Activated CD4-positive, alpha-beta T cell treated with anti-CD3 and anti-CD28 coated beads, Interleukin-2, Interleukin-6, amounts not matched to agents 100 ng/mL and 50 ng/mL, durations not matched to agents 16 hours and 8 hours (primary cell): ENCODE measurements around the gene SLC6A9.
A peak's percentile ranks its signal among the peaks of the same experiment; 100 is the strongest.

ENCODE experiments used
- DNase-seq: peaks from one replicate; pipeline ENCODE4 v3.0.0-alpha.2; 2020

SLC6A9 gene

DNA sequence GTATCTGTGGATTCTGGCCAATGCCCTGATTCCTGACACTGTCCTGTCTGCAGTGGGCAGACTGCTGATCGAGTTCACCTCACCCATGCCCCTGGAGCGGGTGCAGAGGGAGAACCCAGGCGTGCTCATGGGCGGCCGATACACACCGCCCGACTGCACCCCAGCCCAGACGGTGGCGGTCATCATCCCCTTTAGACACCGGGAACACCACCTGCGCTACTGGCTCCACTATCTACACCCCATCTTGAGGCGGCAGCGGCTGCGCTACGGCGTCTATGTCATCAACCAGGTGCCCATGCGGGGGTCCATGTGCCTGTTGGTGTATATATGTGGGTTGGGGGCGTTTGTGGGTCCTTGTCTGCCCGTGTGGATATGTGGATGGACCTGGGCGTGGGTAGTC lies 49.6 kb downstream of the SLC6A9 start:
- DNase-seq, result no peak

GRCh38 chr1:43981135-43981491 lies 50.1 kb downstream of the SLC6A9 start:
- no peak for DNase-seq

DNA sequence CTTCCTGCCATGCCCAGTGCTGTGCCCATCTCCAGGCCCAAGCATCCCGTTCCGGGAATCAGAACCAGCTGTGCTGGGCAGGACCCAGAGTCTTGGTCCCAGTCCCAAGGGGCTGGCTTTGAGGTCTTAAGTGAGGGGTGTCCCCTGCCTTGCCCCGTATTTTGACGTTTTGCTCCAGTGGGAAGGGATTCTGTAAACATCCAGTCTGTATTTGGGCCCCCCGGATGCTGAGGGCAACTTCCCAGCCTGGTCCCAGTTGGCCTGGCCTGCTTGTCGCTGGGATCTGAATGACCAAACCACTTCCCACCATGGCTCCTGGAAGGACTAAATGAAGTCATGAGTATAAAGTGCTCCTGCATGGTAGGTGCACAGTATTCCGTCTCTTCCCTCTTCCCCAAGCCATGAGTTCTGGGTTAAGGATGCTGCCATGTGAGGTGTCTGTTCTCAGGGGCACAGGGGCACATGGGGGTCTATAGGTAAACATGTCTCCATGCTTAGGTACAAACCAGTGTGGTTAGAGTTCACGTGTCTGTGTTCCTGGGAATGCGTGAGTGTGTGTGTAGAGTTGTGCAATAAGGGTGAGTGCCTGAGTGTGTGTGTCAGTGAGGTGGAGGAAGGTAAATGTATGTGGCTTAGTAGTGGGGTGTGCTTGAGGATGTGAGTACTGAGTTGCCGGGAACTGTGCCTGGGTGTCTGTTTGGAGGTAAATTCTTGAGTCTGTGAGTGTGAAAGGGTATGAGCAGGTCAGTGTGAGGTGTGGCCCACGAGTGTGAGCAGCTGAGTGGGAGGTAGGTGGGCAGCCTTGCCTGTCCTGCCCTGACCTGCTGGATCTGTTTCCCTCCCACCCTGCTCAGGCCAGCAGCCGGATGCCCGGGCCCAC lies 50.8 kb downstream of the SLC6A9 start:
- DNase-seq, result no peak

DNA sequence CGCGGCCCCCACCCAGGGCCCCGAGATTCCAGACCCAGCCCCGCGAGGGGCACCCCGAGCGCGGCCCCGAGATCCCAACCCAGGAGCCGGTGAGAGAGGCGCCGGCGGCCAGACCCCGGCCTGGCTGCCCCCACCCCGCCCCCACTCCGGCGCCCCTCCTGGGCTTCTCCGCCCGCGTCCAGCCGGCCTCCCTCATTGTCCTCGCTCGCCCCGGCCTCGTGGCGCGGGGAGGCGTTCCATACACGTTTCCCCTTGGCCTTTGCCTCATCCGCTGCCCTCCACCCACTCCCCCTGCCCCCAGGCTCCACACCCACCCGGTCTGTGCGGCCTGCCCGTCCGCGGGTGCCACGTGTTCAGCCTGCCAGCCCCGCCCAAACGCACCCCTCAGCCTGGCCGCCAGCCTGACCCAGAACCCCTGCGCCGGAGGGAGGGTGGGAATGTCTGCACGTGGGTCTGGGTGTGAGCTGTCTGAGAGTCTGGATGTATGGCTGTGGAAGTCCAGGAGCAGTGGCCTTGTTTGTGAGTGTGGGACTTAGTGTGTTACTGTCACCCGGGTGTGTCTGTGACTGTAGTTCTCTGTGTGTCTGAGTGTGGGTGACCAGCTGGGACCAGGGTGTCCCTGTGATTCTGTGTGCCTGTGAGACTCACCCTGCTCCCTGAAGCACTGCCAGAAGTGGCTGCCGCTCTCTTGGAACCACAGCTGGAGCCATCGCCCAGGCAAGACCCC lies 51.6 kb downstream of the SLC6A9 start:
- peak; percentile 73 for DNase-seq

DNA sequence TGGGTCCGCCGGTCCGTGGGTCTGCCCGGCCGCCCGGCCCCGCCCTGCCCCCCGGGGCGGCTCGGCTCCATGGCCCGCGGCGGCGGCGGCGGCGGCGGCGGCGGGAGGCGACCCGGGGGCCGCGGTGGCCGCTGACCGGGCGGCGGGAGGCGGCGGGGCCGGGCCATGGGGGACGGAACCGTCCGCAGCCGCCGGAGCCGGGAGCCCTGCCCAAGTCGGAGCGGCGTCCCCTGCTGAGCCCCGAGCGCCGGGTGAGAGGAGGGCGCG lies 52.1 kb downstream of the SLC6A9 start:
- no peak for DNase-seq

- peak; percentile 67 for DNase-seq
Measured at GRCh38 chr1:43978551-43979260, 52.6 kb downstream of the SLC6A9 start, which contains the start of gene B4GALT2. Gene B4GALT2 (plus strand): TSS chr1:43979210. CDS start chr1:43981161, 1,951 bp downstream.

GRCh38 chr1:43978264-43978550 lies 53.1 kb downstream of the SLC6A9 start:
- DNase-seq, result no peak

DNA sequence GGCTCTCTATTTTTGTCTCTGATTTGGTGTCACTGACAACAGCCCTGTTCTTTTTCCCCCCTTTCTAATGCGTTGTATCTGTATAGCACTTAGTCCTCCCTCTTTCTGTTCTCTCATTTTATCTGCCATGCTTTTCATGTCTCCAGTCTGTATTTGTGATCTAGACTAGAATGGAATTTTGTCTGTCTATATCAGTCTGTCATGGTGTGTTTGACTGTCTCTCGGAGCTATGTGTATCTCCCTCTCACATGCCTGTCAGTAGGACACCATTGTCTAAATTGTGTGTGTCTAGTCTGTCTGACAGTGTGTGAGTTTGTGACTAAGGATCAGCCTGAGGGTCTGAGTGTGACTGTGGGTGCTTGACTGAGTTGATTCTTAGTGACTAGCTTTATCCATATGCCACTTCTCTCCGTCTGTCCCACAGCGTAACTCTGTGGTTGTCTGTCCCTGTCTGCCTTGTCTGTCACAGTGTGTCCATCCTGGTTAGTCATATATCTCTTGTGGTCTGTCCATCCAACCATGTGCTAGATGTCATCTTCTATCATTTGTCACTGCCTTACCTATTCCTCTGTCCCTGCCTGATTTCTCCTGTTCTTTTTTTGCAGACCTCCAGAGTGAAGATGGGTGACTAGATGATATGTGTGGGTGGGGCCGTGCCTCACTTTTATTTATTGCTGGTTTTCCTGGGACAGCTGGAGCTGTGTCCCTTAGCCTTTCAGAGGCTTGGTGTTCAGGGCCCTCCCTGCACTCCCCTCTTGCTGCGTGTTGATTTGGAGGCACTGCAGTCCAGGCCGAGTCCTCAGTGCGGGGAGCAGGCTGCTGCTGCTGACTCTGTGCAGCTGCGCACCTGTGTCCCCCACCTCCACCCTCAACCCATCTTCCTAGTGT lies 53.6 kb downstream of the SLC6A9 start:
- no peak for DNase-seq

GRCh38 chr1:43976890-43977289 lies 54.4 kb downstream of the SLC6A9 start:
- no peak for DNase-seq

- no peak for DNase-seq
Measured at GRCh38 chr1:43976045-43976444, 55.2 kb downstream of the SLC6A9 start.

DNA sequence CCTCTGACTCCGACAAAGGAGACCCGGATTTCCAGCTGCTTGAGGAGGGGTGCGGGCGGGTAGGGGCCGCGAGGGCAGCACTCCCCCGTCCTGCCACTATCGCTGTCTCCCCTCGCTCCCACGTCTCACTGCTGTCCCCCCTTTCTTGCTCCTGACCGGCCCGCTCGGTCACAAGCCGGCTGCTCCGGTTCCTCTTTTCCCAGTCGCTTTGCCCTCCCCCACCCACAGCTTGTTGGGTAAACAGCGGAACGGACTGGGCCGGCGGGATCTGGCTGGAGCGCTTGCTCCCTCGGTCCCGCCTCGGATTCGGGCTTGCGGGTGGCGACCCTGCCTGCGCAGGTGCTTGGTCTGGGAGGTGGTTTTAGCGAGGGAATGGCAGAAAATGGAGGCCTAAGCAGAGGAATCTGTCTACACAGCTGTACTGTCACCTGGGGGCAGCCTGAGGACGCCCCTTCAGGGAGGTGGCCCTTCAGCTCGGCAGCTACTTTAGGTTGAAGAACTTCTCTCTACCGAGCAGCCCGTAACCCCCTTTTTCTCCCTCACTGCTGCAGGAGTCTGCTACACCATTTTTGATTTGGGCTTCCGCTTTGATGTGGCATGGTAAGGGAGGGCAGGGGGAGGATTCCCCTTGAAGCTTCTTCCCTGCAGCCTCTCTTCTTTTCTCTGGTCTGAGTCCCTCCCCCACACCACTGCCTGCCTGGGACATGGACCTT lies 55.9 kb downstream of the SLC6A9 start:
- DNase-seq, result peak; percentile 33

- DNase-seq, result peak; percentile 96
Measured at GRCh38 chr1:43974443-43975248, 56.6 kb downstream of the SLC6A9 start, which contains the start of gene ATP6V0B. Gene ATP6V0B (plus strand): TSS chr1:43974960. CDS start chr1:43975041, 81 bp downstream.

GRCh38 chr1:43973981-43974442 lies 57.2 kb downstream of the SLC6A9 start:
- DNase-seq, result no peak

DNA sequence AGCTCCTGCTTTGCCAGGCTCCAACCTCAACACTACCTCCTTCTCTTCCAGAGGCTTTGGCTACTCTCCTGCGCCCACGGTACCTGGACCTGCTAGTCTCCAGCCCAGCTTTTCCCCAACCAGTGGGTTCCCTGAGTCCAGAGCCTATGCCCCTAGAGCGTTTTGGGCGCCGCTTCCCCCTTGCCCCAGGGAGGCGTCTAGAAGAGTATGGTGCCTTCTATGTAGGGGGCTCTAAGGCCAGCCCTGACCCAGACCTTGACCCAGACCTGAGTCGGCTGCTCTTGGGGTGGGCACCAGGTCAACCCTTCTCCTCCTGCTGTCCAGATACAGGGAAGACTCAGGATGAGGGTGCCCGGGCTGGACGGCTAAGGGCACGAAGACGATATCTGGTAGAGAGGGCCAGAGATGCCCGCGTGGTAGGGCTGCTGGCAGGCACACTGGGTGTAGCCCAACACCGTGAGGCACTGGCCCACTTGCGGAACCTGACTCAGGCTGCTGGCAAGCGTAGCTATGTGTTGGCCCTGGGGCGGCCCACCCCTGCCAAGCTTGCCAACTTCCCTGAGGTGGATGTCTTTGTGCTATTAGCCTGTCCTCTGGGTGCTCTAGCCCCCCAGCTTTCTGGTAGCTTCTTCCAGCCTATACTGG lies 59.8 kb downstream of the SLC6A9 start:
- no peak for DNase-seq

- no peak for DNase-seq
Measured at GRCh38 chr1:43970911-43971310, 60.4 kb downstream of the SLC6A9 start.

DNA sequence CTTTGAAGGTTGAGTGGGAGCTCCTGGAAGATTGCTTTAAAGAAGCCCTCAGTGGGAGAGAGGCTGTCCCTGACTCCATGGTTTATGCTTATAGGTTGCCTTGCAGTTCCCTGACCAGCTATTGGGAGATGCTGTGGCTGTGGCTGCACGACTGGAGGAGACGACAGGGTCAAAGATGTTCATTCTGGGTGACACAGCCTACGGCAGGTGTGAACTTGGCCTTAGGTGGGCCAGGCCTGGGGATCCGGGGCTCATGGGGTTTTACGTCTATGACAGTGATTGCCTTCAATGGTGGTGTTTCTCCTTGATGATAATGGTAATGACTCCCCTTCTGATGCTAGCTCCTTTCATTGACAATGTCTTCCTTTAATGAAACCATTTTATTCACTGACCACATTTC lies 60.8 kb downstream of the SLC6A9 start:
- no peak for DNase-seq

DNA sequence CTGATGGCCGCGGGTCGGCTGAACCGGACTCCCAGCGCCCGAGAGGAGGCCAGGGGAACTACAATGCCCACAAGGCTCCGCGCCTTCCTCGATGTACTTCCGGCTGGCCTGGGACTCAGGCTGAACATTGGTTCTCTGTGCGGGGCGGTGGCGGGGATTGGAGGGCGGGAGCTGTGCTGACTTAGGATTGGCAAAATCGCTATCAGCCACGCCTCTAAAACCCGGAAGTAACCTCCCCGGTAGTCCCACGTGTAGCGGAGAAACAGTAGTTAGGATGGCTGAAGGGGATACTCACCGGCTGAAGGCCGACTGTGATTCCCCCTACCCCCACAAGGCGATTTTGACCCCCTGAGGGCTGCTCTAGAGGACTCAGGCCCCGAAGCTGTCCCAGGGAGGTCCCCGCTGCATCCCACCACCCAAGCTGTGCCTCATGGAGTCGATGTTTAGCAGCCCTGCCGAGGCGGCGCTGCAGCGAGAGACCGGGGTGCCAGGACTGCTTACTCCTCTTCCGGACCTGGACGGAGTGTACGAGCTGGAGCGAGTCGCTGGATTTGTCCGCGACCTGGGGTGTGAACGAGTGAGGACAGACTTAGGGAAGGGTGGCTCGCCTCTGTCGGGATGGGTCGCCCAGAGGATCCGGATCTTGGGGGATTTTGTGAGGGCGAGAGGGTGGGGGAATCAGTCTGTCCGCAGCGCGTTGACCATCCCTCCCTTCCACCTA lies 61.4 kb downstream of the SLC6A9 start, which contains the start of gene DPH2:
TSS of gene DPH2 (plus strand) at position 265 of the 721 bp plus-strand sequence. CDS start at position 431, 166 bp downstream.
- DNase-seq, result peak; percentile 98

DNA sequence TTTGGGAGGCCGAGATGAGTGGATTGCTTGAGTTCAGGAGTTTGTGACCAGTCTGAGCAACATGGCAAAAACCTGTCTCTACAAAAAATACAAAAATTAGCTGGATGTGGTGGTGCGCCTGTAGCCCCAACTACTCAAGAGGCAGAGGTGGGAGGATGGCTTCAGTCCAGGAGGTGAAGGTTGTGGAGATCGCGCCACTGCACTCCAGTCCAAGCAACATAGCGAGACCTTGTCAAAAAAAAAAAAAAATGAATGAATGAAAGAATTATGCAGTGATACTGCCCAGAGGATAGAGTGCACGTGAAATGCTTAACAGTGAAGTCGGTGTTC lies 61.9 kb downstream of the SLC6A9 start:
- no peak for DNase-seq

- no peak for DNase-seq
Measured at GRCh38 chr1:43968348-43968948, 62.8 kb downstream of the SLC6A9 start.

DNA sequence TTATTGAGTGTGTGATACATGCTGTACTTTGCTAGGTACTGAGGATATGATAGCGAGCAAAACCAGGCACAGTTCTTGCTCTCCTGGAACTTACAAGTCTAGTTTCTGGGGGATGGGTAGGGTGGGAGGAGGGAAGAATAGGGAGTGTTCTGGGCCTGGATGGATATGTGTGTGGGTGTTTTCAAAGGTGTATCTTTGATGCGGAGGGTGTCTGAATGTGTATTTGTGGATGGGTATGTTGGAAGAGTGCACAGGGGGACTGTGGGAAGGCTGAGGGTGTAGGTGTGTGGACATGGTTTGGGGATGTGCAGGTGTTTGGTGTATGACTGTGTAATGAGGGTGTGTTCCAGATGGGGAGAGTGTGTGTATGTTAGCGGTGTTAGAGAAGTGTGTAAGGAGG lies 65.9 kb downstream of the SLC6A9 start:
- DNase-seq, result no peak
